ENCODE measurements around the gene SCN5A. TPM values are rescaled to one million over a fixed set of nuclear protein-coding genes. Genes with fewer than 3 reads are reported as not detected.

Gene SCN5A
- total RNA-seq, 1 experiment from 2014 or later, result 0.69 TPM

DNA sequence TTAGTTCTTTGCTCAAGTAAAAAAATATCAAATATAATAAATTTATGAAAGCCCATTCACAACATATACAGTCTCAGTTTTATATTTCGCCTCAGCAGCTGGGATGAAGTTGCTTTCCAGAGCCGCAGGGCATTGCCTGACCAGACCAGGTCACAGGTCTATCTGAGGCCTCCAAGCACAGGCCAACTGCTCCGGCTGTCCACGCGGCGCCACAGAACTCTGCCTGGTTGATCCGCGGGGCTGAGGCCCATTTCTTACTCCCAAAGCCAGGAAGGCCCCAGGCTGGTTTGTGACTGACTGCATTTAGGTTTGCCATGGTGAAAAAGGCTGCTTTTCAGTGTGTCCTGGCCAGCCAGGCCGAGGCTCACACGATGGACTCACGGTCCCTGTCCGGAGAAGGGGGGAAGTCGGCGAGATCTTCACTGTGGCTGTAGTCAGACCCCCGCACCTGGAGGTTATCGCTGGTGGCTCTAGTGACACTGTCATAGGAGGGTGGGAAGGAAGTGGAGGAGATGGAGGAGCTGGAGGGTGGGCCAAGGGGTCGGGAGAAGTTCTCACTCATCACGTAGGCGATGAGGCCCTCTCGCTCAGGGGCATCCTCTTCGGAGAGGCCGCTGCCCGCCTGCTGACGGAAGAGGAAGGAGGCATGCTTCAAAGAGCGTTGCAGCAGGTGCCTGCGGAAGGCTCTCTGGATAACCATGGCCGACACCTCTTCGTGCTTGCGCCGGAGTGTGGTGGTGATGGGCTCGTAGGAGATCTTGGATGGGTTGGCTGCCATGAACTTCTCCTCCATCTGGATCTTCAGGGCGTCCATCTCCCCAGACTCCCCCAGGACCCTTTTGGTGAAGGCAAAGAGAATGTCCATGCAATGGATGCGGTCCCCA, 99.3 kb downstream of the SCN5A start:
- no peaks in the 10 kb centered on the region for H3K36me3 ChIP-seq (ENCODE audit: control insufficient read depth, insufficient read depth, low read length)
- H3K4me3 ChIP-seq (ENCODE audit: low read depth in 2 of 2, low read length in 2 of 2), result no peak overlapping the region
- TF ChIP-seq TCF7L2 (IDR thresholded peaks at IDR 0.05; ENCODE audit: low read depth, low read length) (no peak), SIN3A (IDR thresholded peaks at IDR 0.05; ENCODE audit: borderline replicate concordance, insufficient read depth, low read depth, low read length) (no peak), POLR2AphosphoS5 (IDR thresholded peaks at IDR 0.05; ENCODE audit: low read depth, low read length) (no peak)
- TF ChIP-seq, protein P1, sequence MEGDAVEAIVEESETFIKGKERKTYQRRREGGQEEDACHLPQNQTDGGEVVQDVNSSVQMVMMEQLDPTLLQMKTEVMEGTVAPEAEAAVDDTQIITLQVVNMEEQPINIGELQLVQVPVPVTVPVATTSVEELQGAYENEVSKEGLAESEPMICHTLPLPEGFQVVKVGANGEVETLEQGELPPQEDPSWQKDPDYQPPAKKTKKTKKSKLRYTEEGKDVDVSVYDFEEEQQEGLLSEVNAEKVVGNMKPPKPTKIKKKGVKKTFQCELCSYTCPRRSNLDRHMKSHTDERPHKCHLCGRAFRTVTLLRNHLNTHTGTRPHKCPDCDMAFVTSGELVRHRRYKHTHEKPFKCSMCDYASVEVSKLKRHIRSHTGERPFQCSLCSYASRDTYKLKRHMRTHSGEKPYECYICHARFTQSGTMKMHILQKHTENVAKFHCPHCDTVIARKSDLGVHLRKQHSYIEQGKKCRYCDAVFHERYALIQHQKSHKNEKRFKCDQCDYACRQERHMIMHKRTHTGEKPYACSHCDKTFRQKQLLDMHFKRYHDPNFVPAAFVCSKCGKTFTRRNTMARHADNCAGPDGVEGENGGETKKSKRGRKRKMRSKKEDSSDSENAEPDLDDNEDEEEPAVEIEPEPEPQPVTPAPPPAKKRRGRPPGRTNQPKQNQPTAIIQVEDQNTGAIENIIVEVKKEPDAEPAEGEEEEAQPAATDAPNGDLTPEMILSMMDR (IDR thresholded peaks at IDR 0.05), result no peak
- TF ChIP-seq, protein P2, sequence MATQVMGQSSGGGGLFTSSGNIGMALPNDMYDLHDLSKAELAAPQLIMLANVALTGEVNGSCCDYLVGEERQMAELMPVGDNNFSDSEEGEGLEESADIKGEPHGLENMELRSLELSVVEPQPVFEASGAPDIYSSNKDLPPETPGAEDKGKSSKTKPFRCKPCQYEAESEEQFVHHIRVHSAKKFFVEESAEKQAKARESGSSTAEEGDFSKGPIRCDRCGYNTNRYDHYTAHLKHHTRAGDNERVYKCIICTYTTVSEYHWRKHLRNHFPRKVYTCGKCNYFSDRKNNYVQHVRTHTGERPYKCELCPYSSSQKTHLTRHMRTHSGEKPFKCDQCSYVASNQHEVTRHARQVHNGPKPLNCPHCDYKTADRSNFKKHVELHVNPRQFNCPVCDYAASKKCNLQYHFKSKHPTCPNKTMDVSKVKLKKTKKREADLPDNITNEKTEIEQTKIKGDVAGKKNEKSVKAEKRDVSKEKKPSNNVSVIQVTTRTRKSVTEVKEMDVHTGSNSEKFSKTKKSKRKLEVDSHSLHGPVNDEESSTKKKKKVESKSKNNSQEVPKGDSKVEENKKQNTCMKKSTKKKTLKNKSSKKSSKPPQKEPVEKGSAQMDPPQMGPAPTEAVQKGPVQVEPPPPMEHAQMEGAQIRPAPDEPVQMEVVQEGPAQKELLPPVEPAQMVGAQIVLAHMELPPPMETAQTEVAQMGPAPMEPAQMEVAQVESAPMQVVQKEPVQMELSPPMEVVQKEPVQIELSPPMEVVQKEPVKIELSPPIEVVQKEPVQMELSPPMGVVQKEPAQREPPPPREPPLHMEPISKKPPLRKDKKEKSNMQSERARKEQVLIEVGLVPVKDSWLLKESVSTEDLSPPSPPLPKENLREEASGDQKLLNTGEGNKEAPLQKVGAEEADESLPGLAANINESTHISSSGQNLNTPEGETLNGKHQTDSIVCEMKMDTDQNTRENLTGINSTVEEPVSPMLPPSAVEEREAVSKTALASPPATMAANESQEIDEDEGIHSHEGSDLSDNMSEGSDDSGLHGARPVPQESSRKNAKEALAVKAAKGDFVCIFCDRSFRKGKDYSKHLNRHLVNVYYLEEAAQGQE (IDR thresholded peaks at IDR 0.05; ENCODE audit: insufficient read depth in 1 of 2, low read depth in 2 of 2, low read length in 1 of 2), result no peak
- ChIA-PET POLR2A (no interaction called here), CTCF (no interaction called here)
- no peaks in the 10 kb centered on the region for H3K9me3 ChIP-seq (ENCODE audit: control insufficient read depth, insufficient read depth, low read depth, low read length)
- ATAC-seq (no peak), DNase-seq (ENCODE audit: low read depth, low spot score) (no peak)
- BruUV-seq (replicated peaks), result no TSS peak
- H3K4me1 ChIP-seq (ENCODE audit: control insufficient read depth, insufficient read depth, low read length), result no peaks in the 10 kb centered on the region
- intact Hi-C loops (cut with micrococcal nuclease; ENCODE audit: unreplicated experiment) (no loop called here), in situ Hi-C loops (cut with HindIII; ENCODE audit: low pct_unique_long_range_greater_than_20kb, low sequenced_read_pairs) (no loop called here)
- H3K27ac ChIP-seq (ENCODE audit: low read length), result no peak overlapping the region
- no peaks in the 10 kb centered on the region for H3K27me3 ChIP-seq (ENCODE audit: control insufficient read depth, insufficient read depth, low read length)

DNA sequence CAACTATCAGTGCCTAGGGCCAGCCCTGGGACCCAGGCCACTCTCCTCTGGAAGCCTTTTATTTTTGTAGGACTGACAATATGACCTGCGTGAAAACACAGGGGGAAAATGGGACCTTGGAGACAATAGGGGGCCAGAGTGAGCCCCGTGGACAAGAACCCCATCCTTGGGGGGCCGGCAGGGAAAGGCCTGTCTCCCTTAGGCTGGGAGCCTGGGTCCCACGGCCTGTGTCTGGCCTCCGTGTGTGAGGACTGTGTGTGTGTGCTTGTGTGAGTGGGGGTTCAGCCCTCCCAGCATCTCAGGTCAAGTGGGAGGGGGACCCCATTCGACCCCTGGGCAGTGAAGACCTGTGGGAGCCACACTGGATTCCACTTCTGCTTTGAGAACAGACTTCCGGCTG, 100.0 kb downstream of the SCN5A start:
- ChIA-PET CTCF (no interaction called here), POLR2A (no interaction called here)
- in situ Hi-C loops (cut with HindIII; ENCODE audit: low pct_unique_long_range_greater_than_20kb, low sequenced_read_pairs), result no loop called here
- no TSS peak for BruUV-seq (replicated peaks)
- TF ChIP-seq, protein P1 (IDR thresholded peaks at IDR 0.05), result no peak
- TF ChIP-seq, protein P2 (IDR thresholded peaks at IDR 0.05; ENCODE audit: insufficient read depth in 1 of 2, low read depth in 2 of 2, low read length in 1 of 2), result no peak
- TF ChIP-seq POLR2AphosphoS5 (IDR thresholded peaks at IDR 0.05; ENCODE audit: low read depth, low read length), result no peak
- TF ChIP-seq TCF7L2 (IDR thresholded peaks at IDR 0.05; ENCODE audit: low read depth, low read length), result no peak
- ATAC-seq (no peak), DNase-seq (ENCODE audit: low read depth, low spot score) (no peak)
- no peaks in the 10 kb centered on the region for H3K9me3 ChIP-seq (ENCODE audit: control insufficient read depth, insufficient read depth, low read depth, low read length)
- intact Hi-C loops (cut with micrococcal nuclease; ENCODE audit: unreplicated experiment), result no loop called here
- H3K27ac ChIP-seq (ENCODE audit: low read length), result no peak overlapping the region
- no peaks in the 10 kb centered on the region for H3K27me3 ChIP-seq (ENCODE audit: control insufficient read depth, insufficient read depth, low read length)
- H3K4me3 ChIP-seq (ENCODE audit: low read depth in 2 of 2, low read length in 2 of 2), result no peak overlapping the region
- no peaks in the 10 kb centered on the region for H3K36me3 ChIP-seq (ENCODE audit: control insufficient read depth, insufficient read depth, low read length)
- H3K4me1 ChIP-seq (ENCODE audit: control insufficient read depth, insufficient read depth, low read length), result no peaks in the 10 kb centered on the region

Data from Panc1 (cell line).